ENCODE measurements around the gene FLT3LG. TPM values are rescaled to one million over a fixed set of nuclear protein-coding genes. Genes with fewer than 3 reads are reported as not detected.
A peak's percentile ranks its signal among the peaks of the same experiment; 100 is the strongest.

FLT3LG gene
- total and polyA plus RNA-seq, 3 experiments from 2014 or later = 63.9 to 148 (median 71.5) TPM

- H3K27me3 ChIP-seq (ENCODE audit: insufficient read depth, low read length, poor library complexity, severe bottlenecking) = no peaks in the 10 kb centered on the region
- CTCF ChIA-PET = interaction anchor here (1.1 to 2.1 kb wide), 4 partner anchors 11 to 49 kb away, joined by 3 to 5 read pairs (median 4); no protein-coding TSS in a partner anchor
Measured at GRCh38 chr19:49520705-49521319, 46.8 kb downstream of the FLT3LG start.

GRCh38 chr19:49524812-49525455, 50.9 kb downstream of the FLT3LG start:
- Mint-ChIP-seq H3K36me3 (peaks cover 0 to 5% (median 0%) of the 10 kb centered on the region in 3 donors), H3K9me3 (no peaks in the 10 kb centered on the region), H3K4me3 (peak overlapping the region in 2 of 7 donors; percentile 5 to 59), H3K27me3 (no peaks in the 10 kb centered on the region), H3K27ac (peak overlapping the region in 1 of 8 donors; percentile 72), H3K4me1 (peaks cover 10 to 18% (median 14%) of the 10 kb centered on the region in 3 donors)
- DNase-seq = no peak
- CTCF ChIA-PET = interaction anchor here (1.7 kb wide), 1 partner anchor 18 kb away, joined by 4 read pairs; no protein-coding TSS in a partner anchor
- POLR2A ChIA-PET = no interaction called here
- H3K36me3 ChIP-seq (ENCODE audit: insufficient read depth, low read length) = no peaks in the 10 kb centered on the region
- H3K4me3 ChIP-seq (ENCODE audit: low read length) = no peak overlapping the region
- H3K4me1 ChIP-seq (ENCODE audit: insufficient read depth, low read length) = peaks cover 9% of the 10 kb centered on the region
- H3K27me3 ChIP-seq (ENCODE audit: insufficient read depth, low read length, poor library complexity, severe bottlenecking) = no peaks in the 10 kb centered on the region
- no peak overlapping the region for H3K27ac ChIP-seq (ENCODE audit: low read depth, low read length)
- H3K9me3 ChIP-seq (ENCODE audit: low read length) = no peaks in the 10 kb centered on the region

More at GRCh38 chr19:49520705-49521319, 46.8 kb downstream of the FLT3LG start:
- no peaks in the 10 kb centered on the region for H3K9me3 ChIP-seq (ENCODE audit: low read length)
- peaks cover 0 to 11% (median 2%) of the 10 kb centered on the region in 3 donors for H3K36me3 Mint-ChIP-seq
- DNase-seq = no peak
- no peak overlapping the region for H3K27ac Mint-ChIP-seq
- H3K27ac ChIP-seq (ENCODE audit: low read depth, low read length) = no peak overlapping the region
- peaks cover 4 to 8% (median 5%) of the 10 kb centered on the region in 3 donors for H3K4me1 Mint-ChIP-seq
- POLR2A ChIA-PET = interaction anchor here (0.6 to 0.7 kb wide), 2 partner anchors 17 to 29 kb away, joined by 3 to 5 read pairs; no protein-coding TSS in a partner anchor
- no peaks in the 10 kb centered on the region for H3K36me3 ChIP-seq (ENCODE audit: insufficient read depth, low read length)
- peak overlapping the region in 1 of 7 donors; percentile 44 for H3K4me3 Mint-ChIP-seq
- H3K9me3 Mint-ChIP-seq = no peaks in the 10 kb centered on the region
- H3K4me1 ChIP-seq (ENCODE audit: insufficient read depth, low read length) = peaks cover 1% of the 10 kb centered on the region
- no peak overlapping the region for H3K4me3 ChIP-seq (ENCODE audit: low read length)
- peaks cover 0 to 2% of the 10 kb centered on the region in 2 donors for H3K27me3 Mint-ChIP-seq

DNA sequence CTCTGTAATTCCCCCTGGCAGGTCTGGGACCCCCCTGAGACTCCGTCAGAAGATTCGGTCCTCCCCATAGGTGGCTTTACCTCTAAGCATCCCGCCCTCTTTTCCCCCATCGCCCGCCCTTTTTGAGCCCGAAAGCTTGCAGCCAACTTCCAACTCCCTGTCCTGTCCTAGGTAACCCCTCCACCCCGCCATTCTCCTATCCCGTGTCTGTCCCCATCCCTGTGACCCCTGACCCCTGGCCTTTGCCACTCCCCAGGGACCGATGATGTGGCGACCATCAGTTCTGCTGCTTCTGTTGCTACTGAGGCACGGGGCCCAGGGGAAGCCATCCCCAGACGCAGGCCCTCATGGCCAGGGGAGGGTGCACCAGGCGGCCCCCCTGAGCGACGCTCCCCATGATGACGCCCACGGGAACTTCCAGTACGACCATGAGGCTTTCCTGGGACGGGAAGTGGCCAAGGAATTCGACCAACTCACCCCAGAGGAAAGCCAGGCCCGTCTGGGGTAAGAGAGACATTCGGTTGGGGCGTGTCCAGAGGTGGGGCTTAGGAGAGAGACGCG, 54.3 kb downstream of the FLT3LG start:
- Histone ChIP-seq H3K27ac (ENCODE audit: low read depth, low read length) (no peak overlapping the region), H3K4me3 (ENCODE audit: low read length) (peak overlapping the region; percentile 56), H3K36me3 (ENCODE audit: insufficient read depth, low read length) (no peaks in the 10 kb centered on the region), H3K27me3 (ENCODE audit: insufficient read depth, low read length, poor library complexity, severe bottlenecking) (no peaks in the 10 kb centered on the region), H3K9me3 (ENCODE audit: low read length) (no peaks in the 10 kb centered on the region), H3K4me1 (ENCODE audit: insufficient read depth, low read length) (peaks cover 14% of the 10 kb centered on the region)
- Mint-ChIP-seq H3K27ac (peak overlapping the region in 2 of 8 donors; percentile 64 to 67), H3K9me3 (no peaks in the 10 kb centered on the region), H3K27me3 (peaks cover 0 to 4% of the 10 kb centered on the region in 2 donors), H3K4me1 (peaks cover 14 to 23% (median 19%) of the 10 kb centered on the region in 3 donors), H3K36me3 (no peaks in the 10 kb centered on the region), H3K4me3 (peak overlapping the region; percentile 40 to 85 (median 80))
- POLR2A ChIA-PET = interaction anchor here (0.6 to 1.2 kb wide), 5 partner anchors 14 to 92 kb away, joined by 3 to 11 read pairs (median 3); partner anchors contain the start of gene RPS11
- no peak for DNase-seq
- CTCF ChIA-PET = interaction anchor here (1.0 to 2.5 kb wide), 6 partner anchors 19 to 33 kb away, joined by 3 to 8 read pairs (median 4); no protein-coding TSS in a partner anchor

- POLR2A ChIA-PET = no interaction called here
- H3K27me3 ChIP-seq (ENCODE audit: insufficient read depth, low read length, poor library complexity, severe bottlenecking) = no peaks in the 10 kb centered on the region
- H3K9me3 ChIP-seq (ENCODE audit: low read length) = no peaks in the 10 kb centered on the region
- no peak overlapping the region for H3K4me3 ChIP-seq (ENCODE audit: low read length)
- Mint-ChIP-seq H3K9me3 (no peaks in the 10 kb centered on the region), H3K4me3 (peak overlapping the region in 1 of 7 donors; percentile 63), H3K36me3 (no peaks in the 10 kb centered on the region), H3K27ac (peak overlapping the region in 1 of 8 donors; percentile 70), H3K4me1 (peaks cover 29 to 41% (median 32%) of the 10 kb centered on the region in 3 donors), H3K27me3 (peaks cover 0 to 4% of the 10 kb centered on the region in 2 donors)
- H3K27ac ChIP-seq (ENCODE audit: low read depth, low read length) = no peak overlapping the region
- no peaks in the 10 kb centered on the region for H3K36me3 ChIP-seq (ENCODE audit: insufficient read depth, low read length)
- DNase-seq = no peak
- CTCF ChIA-PET = interaction anchor here (0.7 to 2.5 kb wide), 3 partner anchors 16 to 38 kb away, joined by 3 to 5 read pairs (median 3); no protein-coding TSS in a partner anchor
- peaks cover 31% of the 10 kb centered on the region for H3K4me1 ChIP-seq (ENCODE audit: insufficient read depth, low read length)
Measured at GRCh38 chr19:49530708-49531107, 56.7 kb downstream of the FLT3LG start.

GRCh38 chr19:49533551-49534488, 59.8 kb downstream of the FLT3LG start:
- Mint-ChIP-seq H3K4me1 (peaks cover 18 to 26% (median 20%) of the 10 kb centered on the region in 3 donors), H3K27me3 (peaks cover 0 to 4% of the 10 kb centered on the region in 2 donors), H3K9me3 (no peaks in the 10 kb centered on the region), H3K4me3 (peak overlapping the region; percentile 78 to 94 (median 87)), H3K27ac (peak overlapping the region; percentile 59 to 91 (median 88)), H3K36me3 (no peaks in the 10 kb centered on the region)
- peaks cover 22% of the 10 kb centered on the region for H3K4me1 ChIP-seq (ENCODE audit: insufficient read depth, low read length)
- H3K4me3 ChIP-seq (ENCODE audit: low read length) = peak overlapping the region; percentile 64
- CTCF ChIA-PET = interaction anchor here (0.6 to 6.0 kb wide), 8 partner anchors 14 to 142 kb away, joined by 3 to 47 read pairs (median 4); no protein-coding TSS in a partner anchor
- H3K36me3 ChIP-seq (ENCODE audit: insufficient read depth, low read length) = no peaks in the 10 kb centered on the region
- DNase-seq = peak; percentile 83 to 88 (median 84)
- no peaks in the 10 kb centered on the region for H3K27me3 ChIP-seq (ENCODE audit: insufficient read depth, low read length, poor library complexity, severe bottlenecking)
- H3K9me3 ChIP-seq (ENCODE audit: low read length) = no peaks in the 10 kb centered on the region
- H3K27ac ChIP-seq (ENCODE audit: low read depth, low read length) = no peak overlapping the region
- POLR2A ChIA-PET = interaction anchor here (0.5 to 1.7 kb wide), 7 partner anchors 13 to 57 kb away, joined by 3 to 4 read pairs (median 3); partner anchors contain the start of gene RPS11

DNA sequence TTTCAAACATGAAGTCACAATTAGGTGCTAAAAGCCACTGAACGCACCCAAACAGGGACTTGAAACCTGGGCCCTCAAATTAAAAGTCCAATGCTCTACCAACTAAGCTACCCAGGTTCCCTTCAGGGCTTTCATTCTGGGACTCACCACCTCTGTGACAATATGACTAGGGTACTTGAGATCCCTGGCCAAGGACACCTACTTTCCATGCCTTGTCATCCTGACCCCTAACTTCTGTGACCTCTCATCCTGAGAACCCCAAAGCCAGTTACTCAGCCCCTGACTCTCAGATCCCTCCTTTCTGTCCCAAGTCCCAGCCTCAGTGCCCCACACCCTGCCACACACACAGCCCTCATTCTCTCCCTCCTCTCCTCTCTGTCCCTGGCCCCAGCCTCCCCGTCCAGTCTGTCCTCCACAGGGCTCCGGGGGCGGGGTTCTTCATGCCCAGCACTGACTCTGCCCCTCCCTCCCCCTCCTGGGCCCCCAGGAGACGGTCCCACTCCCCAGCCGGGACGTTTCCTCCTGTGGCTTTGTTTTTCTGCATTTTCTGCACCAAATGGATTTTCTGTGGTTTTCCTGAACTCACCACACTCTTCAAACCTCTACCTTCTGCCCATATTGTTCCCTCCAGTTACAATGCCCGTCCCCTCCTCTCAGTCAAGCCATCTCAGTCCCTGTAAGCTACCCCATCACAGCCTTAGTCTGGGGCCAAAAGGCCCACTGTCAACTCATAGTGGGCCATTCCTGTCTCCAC, 60.8 kb downstream of the FLT3LG start:
- ChIA-PET CTCF (interaction anchor here (0.6 to 6.0 kb wide), 9 partner anchors 13 to 143 kb away, joined by 3 to 47 read pairs (median 4); no protein-coding TSS in a partner anchor), POLR2A (interaction anchor here (0.5 to 1.7 kb wide), 7 partner anchors 12 to 56 kb away, joined by 3 to 4 read pairs (median 3); partner anchors contain the start of gene RPS11)
- no peaks in the 10 kb centered on the region for H3K9me3 Mint-ChIP-seq
- H3K4me1 ChIP-seq (ENCODE audit: insufficient read depth, low read length) = peaks cover 22% of the 10 kb centered on the region
- no peak for DNase-seq
- H3K27me3 ChIP-seq (ENCODE audit: insufficient read depth, low read length, poor library complexity, severe bottlenecking) = no peaks in the 10 kb centered on the region
- H3K27ac Mint-ChIP-seq = peak overlapping the region; percentile 33 to 91 (median 78)
- H3K4me3 Mint-ChIP-seq = peak overlapping the region; percentile 78 to 94 (median 87)
- H3K9me3 ChIP-seq (ENCODE audit: low read length) = no peaks in the 10 kb centered on the region
- H3K4me1 Mint-ChIP-seq = peaks cover 18 to 26% (median 20%) of the 10 kb centered on the region in 3 donors
- H3K27me3 Mint-ChIP-seq = peaks cover 0 to 4% of the 10 kb centered on the region in 2 donors
- H3K36me3 Mint-ChIP-seq = no peaks in the 10 kb centered on the region
- H3K36me3 ChIP-seq (ENCODE audit: insufficient read depth, low read length) = no peaks in the 10 kb centered on the region
- H3K27ac ChIP-seq (ENCODE audit: low read depth, low read length) = no peak overlapping the region
- H3K4me3 ChIP-seq (ENCODE audit: low read length) = peak overlapping the region; percentile 64

Measured in CD8-positive, alpha-beta memory T cell (primary cell).